Hepatocyte (in vitro differentiated cells): Measurements from ENCODE around the gene FRAS1. TPM values are rescaled to one million over a fixed set of nuclear protein-coding genes. Genes with fewer than 3 reads are reported as not detected.

ENCODE experiments used
- DNase-seq: peaks from one replicate; pipeline ENCODE4 v3.0.0-alpha.2; 2016; ENCODE audit warnings: low spot score
- H2AFZ ChIP-seq: fragments of 200-600 bp; sonication (generic); 2 replicates; pipeline ENCODE4 v1.6.0; 2016; ENCODE audit warnings: antibody characterized with exemption, mild to moderate bottlenecking
- H3K27ac ChIP-seq: fragments of 200-600 bp; sonication (generic); 2 replicates; pipeline ENCODE4 v1.5.1; 2016; ENCODE audit warnings: mild to moderate bottlenecking
- H3K27me3 ChIP-seq: fragments of 200-600 bp; sonication (generic); 2 replicates; pipeline ENCODE4 v1.6.1; 2016
- H3K36me3 ChIP-seq: fragments of 200-600 bp; sonication (generic); replicated peaks from 2 replicates; pipeline ENCODE4 v1.5.1; 2016; ENCODE audit warnings: low read depth; ENCODE audit not compliant: insufficient read depth
- H3K4me1 ChIP-seq: fragments of 200-600 bp; sonication (generic); 2 replicates; pipeline ENCODE4 v1.5.1; 2016; ENCODE audit warnings: mild to moderate bottlenecking, moderate library complexity; ENCODE audit not compliant: insufficient read depth
- H3K4me2 ChIP-seq: fragments of 200-600 bp; sonication (generic); 2 replicates; pipeline ENCODE4 v1.6.0; 2016
- H3K4me3 ChIP-seq: fragments of 200-600 bp; sonication (generic); 2 replicates; pipeline ENCODE4 v1.5.1; 2016; ENCODE audit warnings: mild to moderate bottlenecking
- H3K79me2 ChIP-seq: fragments of 200-600 bp; sonication (generic); 2 replicates; pipeline ENCODE4 v1.6.0; 2017; ENCODE audit warnings: mild to moderate bottlenecking
- H3K9me2 ChIP-seq: fragments of 200-600 bp; sonication (generic); replicated peaks from 2 replicates; pipeline ENCODE4 v1.6.0; 2017; ENCODE audit warnings: mild to moderate bottlenecking; ENCODE audit not compliant: insufficient read depth
- H3K9me3 ChIP-seq: fragments of 200-600 bp; sonication (generic); 2 replicates; pipeline ENCODE4 v1.5.1; 2016; ENCODE audit warnings: low read depth, mild to moderate bottlenecking
- H4K20me1 ChIP-seq: fragments of 200-600 bp; sonication (generic); 2 replicates; pipeline ENCODE4 v1.6.0; 2016; ENCODE audit warnings: mild to moderate bottlenecking; ENCODE audit not compliant: insufficient read depth, poor library complexity, severe bottlenecking
- EZH2 ChIP-seq: fragments of 200-600 bp; sonication (generic); IDR thresholded peaks from 2 replicates; pipeline ENCODE4 v1.6.1; 2016; ENCODE audit warnings: antibody characterized with exemption, mild to moderate bottlenecking, borderline replicate concordance
- EZH2phosphoT487 ChIP-seq: fragments of 200-600 bp; sonication (generic); IDR thresholded peaks from one replicate; pipeline ENCODE4 v1.6.1; 2018; ENCODE audit warnings: antibody characterized with exemption, mild to moderate bottlenecking, low read depth, moderate library complexity; ENCODE audit not compliant: unreplicated experiment, severe bottlenecking
- WGBS: methylation state at CpG from one replicate; pipeline ENCODE4 v1.1.6; 2016; ENCODE audit warnings: low lambda C conversion rate; ENCODE audit errors: missing lambda C conversion rate; 5-methylcytosine and 5-hydroxymethylcytosine counted together
- polyA plus RNA-seq: library from polyadenylated mRNA; unstranded; fragments of >200 nt; fragmentation: Nextera tagmentation; extraction: Ambion mirVana; gene quantifications from 2 replicates; pipeline ENCODE4 v1.2.1, GENCODE V29; 2016
- total RNA-seq: library from RNA; depleted of rRNA; stranded (reverse); fragments of >200 nt; gene quantifications from 2 replicates; pipeline ENCODE4 v1.2.3, GENCODE V29; 2014
- TF ChIP-seq, protein P1 (sequence below): fragments of 200-600 bp; sonication (generic); IDR thresholded peaks from 2 replicates; pipeline ENCODE4 v1.5.1; 2016; ENCODE audit warnings: antibody characterized with exemption, mild to moderate bottlenecking; ENCODE audit not compliant: poor library complexity

FRAS1 gene
- total and polyA plus RNA-seq, 2 experiments from 2014 or later, result 9.3 to 38.5 TPM

DNA sequence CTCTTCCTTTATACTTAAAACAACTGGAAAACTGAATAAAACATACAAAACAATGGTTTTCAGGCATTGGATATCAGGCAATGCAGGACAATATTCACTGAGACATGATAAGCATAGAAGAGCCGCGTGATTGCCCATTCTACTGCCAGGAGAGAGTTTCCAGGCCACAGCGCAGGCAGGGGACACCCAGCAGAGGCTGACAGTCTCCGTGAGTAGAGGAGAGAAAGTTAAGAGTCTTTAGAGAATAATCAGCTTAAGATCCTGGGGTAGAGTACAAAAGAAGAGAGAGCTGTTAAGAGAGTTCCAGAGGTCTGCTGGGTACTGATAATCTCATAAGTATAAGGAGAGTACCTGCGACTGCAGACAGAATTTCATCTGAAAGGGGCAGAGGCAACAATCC is 18.4 kb upstream of the FRAS1 start:
- Histone ChIP-seq H3K4me2 (no peak overlapping the region), H3K4me1 (no peaks in the 10 kb centered on the region)
- 77% methylated on average over 5 of the region's 5 CpGs for WGBS

DNA sequence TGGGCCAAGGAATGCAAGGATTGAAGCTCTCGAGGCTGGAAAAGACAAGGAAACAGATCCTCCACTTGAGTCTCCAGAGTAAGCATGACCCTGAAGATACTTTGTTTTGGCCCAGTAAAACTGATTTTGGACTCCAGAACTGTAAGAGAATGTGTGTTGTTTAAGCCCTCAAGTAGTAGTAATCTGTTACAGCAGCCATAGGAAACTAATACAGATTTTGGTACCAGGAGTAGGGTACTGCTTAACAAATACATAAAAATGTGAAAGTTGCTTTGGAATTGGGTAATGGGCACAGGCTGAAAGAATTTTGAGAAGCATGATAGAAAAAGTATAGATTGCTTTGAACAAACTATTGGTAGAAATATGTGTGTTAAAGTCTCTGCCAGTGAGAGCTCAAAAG is 17.4 kb upstream of the FRAS1 start:
- H3K79me2 ChIP-seq, result no peaks in the 10 kb centered on the region
- H3K4me3 ChIP-seq, result no peak overlapping the region
- no peaks in the 10 kb centered on the region for H3K9me2 ChIP-seq
- no peaks in the 10 kb centered on the region for H3K4me1 ChIP-seq
- 100% methylated on average over 1 of the region's 1 CpG for WGBS
- no peak overlapping the region for H3K27ac ChIP-seq
- H3K27me3 ChIP-seq, result no peaks in the 10 kb centered on the region
- no peaks in the 10 kb centered on the region for H3K36me3 ChIP-seq
- TF ChIP-seq EZH2 (no peak), EZH2phosphoT487 (no peak)
- TF ChIP-seq, protein P1, sequence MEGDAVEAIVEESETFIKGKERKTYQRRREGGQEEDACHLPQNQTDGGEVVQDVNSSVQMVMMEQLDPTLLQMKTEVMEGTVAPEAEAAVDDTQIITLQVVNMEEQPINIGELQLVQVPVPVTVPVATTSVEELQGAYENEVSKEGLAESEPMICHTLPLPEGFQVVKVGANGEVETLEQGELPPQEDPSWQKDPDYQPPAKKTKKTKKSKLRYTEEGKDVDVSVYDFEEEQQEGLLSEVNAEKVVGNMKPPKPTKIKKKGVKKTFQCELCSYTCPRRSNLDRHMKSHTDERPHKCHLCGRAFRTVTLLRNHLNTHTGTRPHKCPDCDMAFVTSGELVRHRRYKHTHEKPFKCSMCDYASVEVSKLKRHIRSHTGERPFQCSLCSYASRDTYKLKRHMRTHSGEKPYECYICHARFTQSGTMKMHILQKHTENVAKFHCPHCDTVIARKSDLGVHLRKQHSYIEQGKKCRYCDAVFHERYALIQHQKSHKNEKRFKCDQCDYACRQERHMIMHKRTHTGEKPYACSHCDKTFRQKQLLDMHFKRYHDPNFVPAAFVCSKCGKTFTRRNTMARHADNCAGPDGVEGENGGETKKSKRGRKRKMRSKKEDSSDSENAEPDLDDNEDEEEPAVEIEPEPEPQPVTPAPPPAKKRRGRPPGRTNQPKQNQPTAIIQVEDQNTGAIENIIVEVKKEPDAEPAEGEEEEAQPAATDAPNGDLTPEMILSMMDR, result no peak
- H3K9me3 ChIP-seq, result no peaks in the 10 kb centered on the region
- no peak for DNase-seq
- no peaks in the 10 kb centered on the region for H4K20me1 ChIP-seq
- no peak overlapping the region for H3K4me2 ChIP-seq
- no peak overlapping the region for H2AFZ ChIP-seq

More for the DNA sequence above, 18.4 kb upstream of the FRAS1 start:
- DNase-seq, result no peak
- no peaks in the 10 kb centered on the region for H3K79me2 ChIP-seq
- no peaks in the 10 kb centered on the region for H3K27me3 ChIP-seq
- no peak overlapping the region for H2AFZ ChIP-seq
- TF ChIP-seq, protein P1, result no peak
- TF ChIP-seq EZH2phosphoT487 (no peak), EZH2 (no peak)
- no peaks in the 10 kb centered on the region for H3K9me3 ChIP-seq
- H3K36me3 ChIP-seq, result no peaks in the 10 kb centered on the region
- no peak overlapping the region for H3K4me3 ChIP-seq
- H3K9me2 ChIP-seq, result no peaks in the 10 kb centered on the region
- H3K27ac ChIP-seq, result no peak overlapping the region
- no peaks in the 10 kb centered on the region for H4K20me1 ChIP-seq

DNA sequence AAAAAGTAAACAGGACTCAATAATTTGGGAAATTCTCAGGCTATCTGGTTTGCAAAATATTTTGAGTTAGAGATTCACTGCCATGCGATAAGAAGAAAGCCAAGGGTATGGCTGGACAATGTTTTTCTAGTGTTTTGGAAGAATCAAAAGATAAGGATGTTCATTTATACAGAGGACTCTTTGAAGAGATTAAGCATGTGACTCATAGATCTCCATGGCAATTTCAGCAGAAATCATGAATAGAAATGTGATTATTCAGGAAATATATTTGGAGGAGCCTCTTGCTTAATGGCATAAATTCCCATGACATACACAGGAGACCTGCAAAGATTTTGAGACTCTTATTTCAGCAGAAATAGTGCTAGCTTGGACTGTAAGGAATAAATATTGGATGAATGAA is 16.7 kb upstream of the FRAS1 start:
- DNase-seq, result no peak
- H3K9me3 ChIP-seq, result no peaks in the 10 kb centered on the region
- TF ChIP-seq, protein P1, result no peak
- TF ChIP-seq EZH2, result no peak
- TF ChIP-seq EZH2phosphoT487, result no peak
- no peak overlapping the region for H3K4me3 ChIP-seq
- H3K4me2 ChIP-seq, result no peak overlapping the region
- H3K27ac ChIP-seq, result no peak overlapping the region
- no peaks in the 10 kb centered on the region for H3K4me1 ChIP-seq
- no peaks in the 10 kb centered on the region for H3K36me3 ChIP-seq
- 67% methylated on average over 1 of the region's 1 CpG for WGBS
- no peaks in the 10 kb centered on the region for H4K20me1 ChIP-seq
- H2AFZ ChIP-seq, result no peak overlapping the region
- no peaks in the 10 kb centered on the region for H3K9me2 ChIP-seq
- H3K27me3 ChIP-seq, result no peaks in the 10 kb centered on the region
- no peaks in the 10 kb centered on the region for H3K79me2 ChIP-seq

DNA sequence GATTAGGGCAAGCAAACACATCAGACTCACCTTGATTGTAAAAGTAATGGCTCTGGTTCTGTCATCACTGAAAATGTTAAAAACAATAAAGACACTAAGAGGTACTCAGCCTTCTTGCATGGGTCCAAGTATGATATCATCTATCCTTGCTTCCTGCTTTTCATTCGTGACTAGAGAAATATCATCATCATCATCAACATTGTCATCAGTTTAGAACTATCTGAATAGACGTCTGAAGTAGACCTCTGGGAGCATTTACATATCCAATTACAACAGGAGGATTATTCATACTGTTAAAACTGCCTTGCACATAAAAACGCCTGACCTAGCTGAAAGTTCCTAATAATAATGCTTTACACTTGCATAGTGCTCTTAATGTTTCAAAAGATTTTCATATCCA is 9.8 kb upstream of the FRAS1 start:
- Histone ChIP-seq H3K4me2 (no peak overlapping the region), H3K27ac (no peak overlapping the region), H4K20me1 (no peaks in the 10 kb centered on the region), H3K9me3 (no peaks in the 10 kb centered on the region), H3K36me3 (no peaks in the 10 kb centered on the region), H3K27me3 (no peaks in the 10 kb centered on the region), H2AFZ (no peak overlapping the region), H3K79me2 (no peaks in the 10 kb centered on the region), H3K9me2 (no peaks in the 10 kb centered on the region), H3K4me1 (no peaks in the 10 kb centered on the region), H3K4me3 (no peak overlapping the region)
- WGBS, result 75% methylated on average over 3 of the region's 3 CpGs
- TF ChIP-seq EZH2phosphoT487, result no peak
- TF ChIP-seq EZH2, result no peak
- TF ChIP-seq, protein P1, result no peak
- no peak for DNase-seq
